Islet precursor cell (in vitro differentiated cells): ENCODE results near the gene ANKRD34B.

Experiments used
- DNase-seq: peaks from one replicate; pipeline ENCODE4 v3.0.0-alpha.2; 2018

ANKRD34B gene

DNA sequence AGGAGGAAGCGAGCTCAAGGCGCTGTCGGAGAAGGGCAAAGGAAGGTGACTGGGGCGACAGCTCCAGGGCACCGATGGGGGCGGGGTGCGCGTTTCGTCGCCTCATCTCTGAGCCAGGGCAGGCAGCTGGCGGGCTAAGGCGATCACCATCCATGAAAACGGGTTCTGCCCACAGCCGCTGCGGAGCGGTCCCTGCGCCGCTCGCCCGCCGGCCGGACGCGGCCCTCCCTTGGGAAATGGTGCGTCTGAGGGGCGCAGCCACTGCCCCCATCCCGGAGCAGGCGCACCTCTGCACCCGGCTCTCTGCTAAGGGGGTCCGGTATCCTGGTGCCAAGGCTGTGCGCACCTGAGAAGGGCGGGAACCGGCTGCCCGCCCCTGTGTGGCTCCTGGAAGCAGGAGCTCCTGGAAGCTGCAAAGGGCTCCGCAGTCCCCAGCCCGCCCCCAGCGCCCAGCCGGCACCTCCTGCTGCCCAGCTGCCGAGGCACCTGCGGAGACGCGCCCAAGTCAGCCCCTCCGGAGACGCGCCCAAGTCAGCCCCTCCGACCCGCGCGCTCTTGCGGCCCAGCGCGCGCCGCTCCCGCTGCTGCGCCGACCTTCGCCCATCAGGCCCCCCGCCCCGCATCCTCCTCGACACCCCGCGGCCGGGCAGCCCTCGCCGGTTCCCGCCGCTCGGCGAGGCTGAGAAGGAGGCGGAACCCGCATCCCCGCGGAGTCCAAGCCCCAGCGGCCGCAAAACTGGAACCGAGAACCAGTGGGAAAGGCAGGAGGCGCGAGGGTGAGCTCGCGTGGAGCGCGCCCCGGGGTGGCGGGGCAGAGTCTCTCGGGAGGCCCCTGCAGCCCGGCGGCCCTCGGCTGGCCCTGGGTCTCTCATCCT lies 757 bp downstream of the ANKRD34B start:
- DNase-seq: no peak

- no peak for DNase-seq
These were observed 1.8 kb downstream of the ANKRD34B start for GRCh38 chr5:80568251-80568650.

DNA sequence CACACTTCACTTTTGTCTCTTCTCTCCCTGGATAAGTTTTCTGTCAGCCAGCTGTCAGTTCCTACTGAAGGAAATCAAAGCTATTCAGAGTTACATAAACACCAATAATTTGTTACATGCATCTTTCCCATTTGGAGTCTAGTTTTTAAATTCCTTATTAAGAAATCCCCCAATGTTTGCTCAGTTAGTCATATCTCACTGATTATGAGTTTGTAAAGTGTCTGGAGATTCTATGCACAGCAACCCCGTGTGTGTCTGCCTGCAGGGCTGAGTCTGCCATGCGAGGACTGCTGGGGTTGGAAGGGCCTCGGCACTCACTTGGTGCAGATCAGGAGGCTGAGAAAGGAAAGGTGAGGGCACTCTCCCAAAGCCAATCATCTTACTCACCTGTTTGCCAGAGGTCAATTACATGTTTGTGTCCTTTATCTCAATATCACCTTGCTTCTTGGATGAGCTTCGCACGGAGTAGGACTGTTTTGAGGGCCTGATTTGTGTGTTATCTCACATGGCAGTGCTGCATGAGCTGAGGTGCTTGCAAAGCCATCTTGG lies 3.3 kb downstream of the ANKRD34B start:
- no peak for DNase-seq

- no peak for DNase-seq
These were observed 4.8 kb downstream of the ANKRD34B start for GRCh38 chr5:80565330-80565729.

- no peak for DNase-seq
These were observed 10.8 kb downstream of the ANKRD34B start for GRCh38 chr5:80559244-80559643.

DNA sequence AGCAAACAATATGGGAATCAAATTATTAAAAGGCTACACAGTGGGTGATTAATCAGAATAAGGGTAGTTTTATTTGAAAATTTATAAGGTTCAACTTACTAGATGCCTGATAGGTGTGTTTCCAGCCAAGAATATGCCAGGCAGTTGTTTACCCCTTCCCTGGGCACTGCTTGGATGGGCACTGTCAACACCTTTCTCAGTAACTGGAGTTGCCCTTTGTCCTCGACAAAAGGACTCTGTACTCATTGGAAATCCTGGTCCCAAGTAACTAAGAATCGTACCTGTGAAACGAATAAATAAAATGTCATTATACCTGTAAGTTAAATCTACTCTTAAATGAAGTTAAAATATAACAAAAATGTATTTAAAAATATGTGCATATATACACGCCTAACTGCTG lies 15.0 kb downstream of the ANKRD34B start:
- DNase-seq: no peak

GRCh38 chr5:80554646-80555045 lies 15.4 kb downstream of the ANKRD34B start:
- DNase-seq: no peak

- no peak for DNase-seq
These were observed 28.7 kb downstream of the ANKRD34B start for GRCh38 chr5:80541392-80541791.

DNA sequence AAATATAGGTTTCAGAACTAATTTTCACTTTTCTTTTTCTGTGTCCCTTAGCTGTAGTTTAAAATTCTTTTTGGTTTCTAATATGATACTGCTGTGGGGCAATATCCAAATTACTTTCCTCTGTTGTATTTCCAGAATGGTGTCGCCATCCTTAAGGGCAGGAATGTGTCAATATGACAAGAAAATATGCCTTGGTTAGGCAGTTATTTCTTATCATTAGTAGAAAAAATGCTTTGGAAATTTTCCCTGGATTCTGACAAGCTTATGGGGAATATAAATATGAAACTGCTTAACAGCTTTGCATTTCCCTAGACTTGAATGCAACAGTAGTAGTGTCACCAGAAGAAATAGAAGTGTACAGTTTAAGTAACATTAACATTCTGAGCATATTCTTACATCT lies 29.4 kb downstream of the ANKRD34B start:
- no peak for DNase-seq

- peak; percentile 53 for DNase-seq
These were observed 53.3 kb downstream of the ANKRD34B start for GRCh38 chr5:80516826-80517225.

GRCh38 chr5:80509362-80509761 lies 60.7 kb downstream of the ANKRD34B start:
- no peak for DNase-seq

GRCh38 chr5:80508844-80509243 lies 61.2 kb downstream of the ANKRD34B start:
- DNase-seq: no peak

DNA sequence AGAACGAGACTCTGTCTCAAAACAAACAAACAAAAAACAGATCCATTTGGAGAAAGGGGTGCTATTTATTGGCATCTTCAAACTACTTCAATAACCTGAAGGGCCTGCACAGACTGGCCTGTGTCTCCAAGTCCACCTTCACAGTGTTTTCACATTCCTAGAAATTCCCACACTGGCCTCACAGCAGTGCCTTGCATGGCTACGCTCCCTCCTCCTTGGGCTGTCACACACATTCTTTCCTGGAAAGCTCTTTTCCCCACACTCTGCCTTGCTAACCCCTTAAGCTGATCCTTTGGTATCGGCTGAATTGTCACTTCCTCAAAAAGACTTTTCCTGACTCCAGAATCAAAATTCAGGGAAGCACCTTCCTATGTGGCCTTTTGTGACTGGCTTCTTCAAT lies 62.4 kb downstream of the ANKRD34B start:
- peak; percentile 51 for DNase-seq
